ENCODE measurements around the gene RAB11FIP4. TPM values are rescaled to one million over a fixed set of nuclear protein-coding genes. Genes with fewer than 3 reads are reported as not detected.

The RAB11FIP4 gene
- total RNA-seq, 2 donors from 2014 or later, result 0.68 to 3.7 TPM

- peaks cover 0 to 15% of the 10 kb centered on the region in 2 donors for H3K4me1 ChIP-seq (ENCODE audit: control insufficient read depth in 1 of 2, low read depth in 2 of 2)
- no peaks in the 10 kb centered on the region for H3K36me3 ChIP-seq
- H3K9me3 ChIP-seq, result no peaks in the 10 kb centered on the region
- no peaks in the 10 kb centered on the region for H3K27me3 ChIP-seq (replicated peaks; ENCODE audit: insufficient read depth)
- H3K4me3 ChIP-seq, result no peak overlapping the region
- ATAC-seq (ENCODE audit: insufficient number of reproducible peaks, low FRiP score, low read depth) (no peak), DNase-seq (ENCODE audit: low spot score) (no peak)
- H3K27ac ChIP-seq, result no peak overlapping the region
- no peak for TF ChIP-seq CTCF (IDR thresholded peaks at IDR 0.05)
Observed at GRCh38 chr17:31554930-31555329, 163.5 kb downstream of the RAB11FIP4 start.

GRCh38 chr17:31556969-31557645 lies 165.6 kb downstream of the RAB11FIP4 start:
- Histone ChIP-seq H3K9me3 (no peaks in the 10 kb centered on the region), H3K27me3 (replicated peaks; ENCODE audit: insufficient read depth) (no peaks in the 10 kb centered on the region), H3K36me3 (no peaks in the 10 kb centered on the region), H3K4me3 (no peak overlapping the region), H3K27ac (no peak overlapping the region), H3K4me1 (ENCODE audit: control insufficient read depth in 1 of 2, low read depth in 2 of 2) (peaks cover 13 to 29% of the 10 kb centered on the region in 2 donors)
- ATAC-seq (ENCODE audit: insufficient number of reproducible peaks, low FRiP score, low read depth), result no peak
- TF ChIP-seq CTCF (IDR thresholded peaks at IDR 0.05), result no peak
- DNase-seq (ENCODE audit: low spot score), result no peak

- no peaks in the 10 kb centered on the region for H3K27me3 ChIP-seq (replicated peaks; ENCODE audit: insufficient read depth)
Observed at GRCh38 chr17:31558748-31559583, 167.5 kb downstream of the RAB11FIP4 start.

GRCh38 chr17:31559584-31560501 lies 168.4 kb downstream of the RAB11FIP4 start:
- ATAC-seq (ENCODE audit: insufficient number of reproducible peaks, low FRiP score, low read depth) (no peak), DNase-seq (ENCODE audit: low spot score) (no peak)
- peaks cover 2% of the 10 kb centered on the region for H3K36me3 ChIP-seq
- no peaks in the 10 kb centered on the region for H3K27me3 ChIP-seq (replicated peaks; ENCODE audit: insufficient read depth)
- H3K4me3 ChIP-seq, result peak overlapping the region; percentile 96
- no peaks in the 10 kb centered on the region for H3K9me3 ChIP-seq
- H3K4me1 ChIP-seq (ENCODE audit: control insufficient read depth in 1 of 2, low read depth in 2 of 2), result peaks cover 28 to 48% of the 10 kb centered on the region in 2 donors
- TF ChIP-seq CTCF (IDR thresholded peaks at IDR 0.05), result no peak
- H3K27ac ChIP-seq, result peak overlapping the region; percentile 93 to 97

More at GRCh38 chr17:31558748-31559583, 167.5 kb downstream of the RAB11FIP4 start:
- Histone ChIP-seq H3K4me1 (ENCODE audit: control insufficient read depth in 1 of 2, low read depth in 2 of 2) (peaks cover 20 to 40% of the 10 kb centered on the region in 2 donors), H3K4me3 (peak overlapping the region; percentile 96), H3K27ac (peak overlapping the region; percentile 93 to 97), H3K36me3 (peaks cover 2% of the 10 kb centered on the region), H3K9me3 (no peaks in the 10 kb centered on the region)
- DNase-seq (ENCODE audit: low spot score), result no peak
- peak; percentile 70 for ATAC-seq (ENCODE audit: insufficient number of reproducible peaks, low FRiP score, low read depth)
- TF ChIP-seq CTCF (IDR thresholded peaks at IDR 0.05), result peak; percentile 85
